H1 (cell line): ENCODE results near the gene GRAMD2A. TPM values are rescaled to one million over a fixed set of nuclear protein-coding genes. Genes with fewer than 3 reads are reported as not detected.

Experiments
- NANOG ChIP-seq: IDR thresholded peaks from 2 replicates; pipeline ENCODE4 v1.6.1; 2011; ENCODE audit warnings: low read length, low read depth, mild to moderate bottlenecking, inconsistent platforms; ENCODE audit not compliant: insufficient read depth, poor library complexity, severe bottlenecking
- polyA plus RNA-seq, 7 experiments: library from polyadenylated mRNA; depleted of rRNA in 3 of 7; stranded (reverse) in 5 of 7; unstranded in 2 of 7; fragments of >200 nt in 5 of 7; fragments of 200-250 nt in 2 of 7; gene quantifications; 1 replicate in 5 of 7; 2 replicates in 1 of 7; 4 replicates in 1 of 7; pipeline versions ENCODE4 v1.2.1 to v1.2.3, GENCODE V29; 2011 to 2013; ENCODE audit warnings: missing spikeins in 2 of 7, mixed read lengths in 2 of 7
- total RNA-seq: library from RNA; stranded (reverse); fragmentation: NEBNext Ultra II Directional; extraction: Animal tissue kit (Norgen Biotek cat#: 25700); gene quantifications from 2 replicates; pipeline ENCODE4 v1.2.1, GENCODE V29; 2021

GRAMD2A gene
- total and polyA plus RNA-seq, 2 of the 8 experiments (the other 6 are each of a cell fraction or from before 2014, with no cell fraction given) = 0.57 to 1.5 TPM

DNA sequence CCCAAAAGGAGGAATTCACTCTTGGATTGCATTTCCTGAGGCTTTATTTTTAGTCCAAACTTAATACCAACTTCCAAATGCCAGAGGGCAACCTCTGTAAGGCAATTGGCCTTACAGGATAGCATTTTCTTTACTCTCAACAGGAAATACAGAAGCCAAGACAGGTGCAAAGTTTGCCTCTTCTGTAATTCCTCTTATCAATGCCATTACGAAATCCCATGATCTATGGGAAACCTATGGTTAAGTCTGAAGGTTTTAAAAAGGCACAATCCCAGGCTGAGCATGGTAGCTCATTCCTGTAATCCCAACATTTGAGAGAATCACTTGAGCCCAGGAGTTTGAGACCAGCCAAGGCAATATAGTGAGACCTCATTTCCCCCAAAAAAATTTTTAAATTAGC lies 18.5 kb upstream of the GRAMD2A start (continued):
- no peak for TF ChIP-seq NANOG
- TF ChIP-seq, all 59 proteins: peak for 0
